Measurements from ENCODE around the gene KIAA1210. TPM values are rescaled to one million over a fixed set of nuclear protein-coding genes. Genes with fewer than 3 reads are reported as not detected.

Gene KIAA1210
- total and polyA plus RNA-seq, 10 of the 15 experiments (the other 5 are each of a cell fraction or from before 2014, with no cell fraction given), result 0.01 TPM; not detected in 9

GRCh38 chrX:119174900-119175299 is 47.3 kb upstream of the KIAA1210 start (continued):
- TF ChIP-seq ZBTB4 (CRISPR knock-in tag; IDR thresholded peaks at IDR 0.05) (no peak), CHD1 (IDR thresholded peaks at IDR 0.05; ENCODE audit: low read depth, low read length) (no peak), ZNF24 (IDR thresholded peaks at IDR 0.05) (no peak), CEBPB (IDR thresholded peaks at IDR 0.05; ENCODE audit: borderline replicate concordance in 1 of 2, low read depth in 2 of 2, low read length in 2 of 2) (no peak), ATF2 (IDR thresholded peaks at IDR 0.05; ENCODE audit: low read length) (no peak), SRF (IDR thresholded peaks at IDR 0.05; ENCODE audit: low read depth in 2 of 2, low read length in 2 of 2) (no peak), E2F4 (IDR thresholded peaks at IDR 0.05; ENCODE audit: low read depth, low read length) (no peak), SREBF2 (IDR thresholded peaks at IDR 0.05; ENCODE audit: low read length) (no peak), TAF1 (IDR thresholded peaks at IDR 0.05; ENCODE audit: borderline replicate concordance, low read depth, low read length) (no peak), CBX5 (IDR thresholded peaks at IDR 0.05; ENCODE audit: low read depth) (no peak), CEBPZ (IDR thresholded peaks at IDR 0.05; ENCODE audit: low read depth, low read length) (no peak)
